Stimulated activated naive CD8-positive, alpha-beta T cell treated with anti-CD3 and anti-CD28 coated beads, Interleukin-15, Interleukin-2, amounts not matched to agents 100 U/mL and 50 U/mL, for 24 hours (primary cell): ENCODE measurements around the gene NKD1.

Source experiments
- ATAC-seq: fragments of 150-1000 bp; cut with Tn5 transposase; one replicate; pipeline ENCODE4 v1.10.0; 2021
- DNase-seq: peaks from one replicate; pipeline ENCODE4 v3.0.0; 2021

Gene NKD1

DNA sequence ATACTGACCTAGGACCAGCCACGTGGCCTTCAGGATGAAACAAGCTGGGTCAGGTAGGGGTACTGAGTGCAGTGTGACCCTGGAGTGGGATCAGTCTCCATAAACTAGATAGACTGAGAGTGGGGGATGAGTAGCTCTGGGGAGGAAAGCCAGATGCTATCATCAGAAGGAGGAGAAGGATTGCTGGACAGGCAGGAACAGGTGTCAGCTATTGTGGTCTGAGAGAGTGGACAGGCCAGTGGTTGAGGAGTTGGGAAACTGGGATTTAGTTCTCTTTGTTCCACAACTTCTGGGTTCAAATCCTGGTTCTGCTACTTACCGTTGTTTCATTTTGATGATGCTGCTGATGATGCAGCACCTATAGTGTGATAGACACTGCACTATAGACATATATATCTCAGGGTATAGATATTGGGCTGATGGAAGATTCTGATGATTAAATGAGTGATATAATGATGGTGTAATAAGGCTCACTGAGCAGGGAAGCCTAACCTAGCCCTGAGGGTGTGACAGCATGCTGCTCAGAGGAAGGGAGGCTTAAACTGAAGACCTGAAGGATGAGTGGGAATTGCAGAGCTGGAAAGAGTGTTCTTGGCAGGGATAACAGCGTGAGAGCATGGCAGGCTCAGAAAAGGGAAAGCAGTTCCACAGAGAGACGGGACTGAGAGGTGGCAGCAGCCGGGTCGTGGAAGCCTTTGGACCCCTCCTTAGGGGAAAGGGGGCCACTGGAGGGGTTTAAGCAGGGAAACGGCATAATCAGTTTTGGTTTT, 66.9 kb downstream of the NKD1 start:
- ATAC-seq (no peak), DNase-seq (no peak)

DNA sequence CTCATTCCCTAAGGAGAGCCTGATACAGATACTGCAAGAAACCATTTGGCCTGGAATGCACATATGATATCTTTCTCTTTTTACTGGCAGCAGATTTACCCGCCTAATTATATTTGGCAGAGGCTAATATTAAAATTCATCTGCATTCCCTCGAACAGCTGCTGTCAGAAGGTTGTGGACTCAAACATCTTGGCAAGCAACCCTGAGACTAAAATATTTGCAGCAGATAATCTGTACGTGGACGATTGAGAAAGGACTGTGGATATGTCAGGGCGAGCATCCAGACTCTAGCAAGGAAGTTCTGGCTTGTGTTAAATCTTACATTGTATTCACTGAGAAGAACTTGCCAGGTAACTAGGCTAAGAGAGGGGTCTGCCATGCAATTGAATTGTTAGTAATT, 67.7 kb downstream of the NKD1 start:
- no peak for DNase-seq
- no peak for ATAC-seq

DNA sequence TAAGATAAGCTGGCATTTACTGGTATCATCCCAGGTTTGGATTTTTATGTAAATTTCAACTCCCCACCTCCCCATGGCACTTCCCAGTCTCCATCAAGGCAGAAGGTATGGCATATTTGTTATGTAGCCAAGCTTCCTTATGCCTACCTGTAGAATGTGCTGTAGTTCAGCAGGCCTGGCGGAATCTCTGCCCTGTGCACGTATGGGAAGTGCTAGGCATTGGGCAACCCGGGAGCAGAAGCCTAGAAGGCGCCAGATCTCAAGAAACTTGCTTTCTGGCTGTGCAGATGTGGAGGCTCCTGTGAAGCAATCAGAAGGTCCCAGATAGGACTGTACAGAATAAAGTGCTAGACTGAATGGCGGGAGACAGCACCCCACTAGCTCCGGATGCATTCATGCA, 68.2 kb downstream of the NKD1 start:
- DNase-seq: no peak
- ATAC-seq: no peak

DNA sequence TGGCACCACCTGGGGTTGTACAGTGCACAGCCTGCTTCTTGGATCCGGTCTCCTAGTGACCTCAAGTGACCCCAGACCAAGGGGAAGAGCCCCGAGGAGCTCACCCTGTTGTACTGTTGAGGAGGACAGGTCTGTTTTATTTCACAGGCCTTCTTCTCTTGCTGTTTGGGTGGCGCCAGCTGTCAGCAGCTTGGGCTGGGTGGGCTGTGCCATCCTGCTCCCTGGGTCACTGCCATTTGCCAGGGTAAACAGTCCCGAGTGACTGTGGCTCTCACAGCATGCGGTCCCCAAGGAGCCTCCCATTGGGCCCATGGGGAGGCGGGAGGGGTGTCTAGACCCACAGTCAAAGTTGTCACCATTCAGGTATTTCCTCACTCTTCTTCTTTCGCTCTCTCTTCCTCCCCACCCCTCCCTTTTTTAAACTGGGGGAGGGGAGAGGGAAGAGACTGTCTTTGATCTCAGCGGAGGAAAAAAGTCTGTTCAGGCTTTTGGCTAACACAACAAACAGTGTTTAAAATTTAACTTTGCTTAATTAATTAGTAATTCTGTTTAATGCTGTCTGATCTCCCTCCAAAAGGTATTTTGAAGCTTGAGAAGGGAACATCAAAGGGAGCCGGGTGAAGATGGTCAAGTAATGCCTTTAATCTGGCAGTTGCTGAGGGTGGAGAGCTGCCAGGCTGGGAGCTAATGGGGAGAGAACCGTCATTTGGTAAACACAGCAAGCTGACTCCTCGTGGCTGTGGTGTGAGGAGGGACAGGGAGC, 68.9 kb downstream of the NKD1 start:
- no peak for ATAC-seq
- DNase-seq: no peak

DNA sequence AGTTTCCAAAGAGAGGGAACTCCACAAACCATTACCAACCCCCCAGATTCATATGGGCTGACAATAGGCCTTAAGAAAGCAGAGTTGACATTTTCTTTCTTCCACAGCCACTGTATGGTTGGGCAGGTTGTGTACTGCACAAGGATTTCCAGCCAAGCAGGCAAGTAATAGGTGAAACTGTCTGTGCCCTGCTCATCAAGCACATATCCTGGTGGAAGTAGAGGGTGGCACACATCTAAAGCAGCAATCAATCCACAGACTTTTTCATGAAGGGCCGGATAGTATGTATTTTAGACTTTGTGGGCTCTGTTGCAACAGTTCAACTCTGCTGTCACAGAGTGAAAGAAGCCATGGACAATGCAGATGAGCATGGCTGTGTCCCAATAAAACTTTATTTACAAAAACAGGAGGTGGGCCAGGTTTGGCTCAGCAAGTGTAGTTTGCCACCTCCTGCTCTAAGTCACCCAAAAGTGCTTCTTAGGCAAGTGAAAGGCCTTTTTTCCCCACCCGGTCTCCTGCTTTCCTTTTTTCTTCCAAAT, 69.5 kb downstream of the NKD1 start:
- DNase-seq (no peak), ATAC-seq (no peak)

DNA sequence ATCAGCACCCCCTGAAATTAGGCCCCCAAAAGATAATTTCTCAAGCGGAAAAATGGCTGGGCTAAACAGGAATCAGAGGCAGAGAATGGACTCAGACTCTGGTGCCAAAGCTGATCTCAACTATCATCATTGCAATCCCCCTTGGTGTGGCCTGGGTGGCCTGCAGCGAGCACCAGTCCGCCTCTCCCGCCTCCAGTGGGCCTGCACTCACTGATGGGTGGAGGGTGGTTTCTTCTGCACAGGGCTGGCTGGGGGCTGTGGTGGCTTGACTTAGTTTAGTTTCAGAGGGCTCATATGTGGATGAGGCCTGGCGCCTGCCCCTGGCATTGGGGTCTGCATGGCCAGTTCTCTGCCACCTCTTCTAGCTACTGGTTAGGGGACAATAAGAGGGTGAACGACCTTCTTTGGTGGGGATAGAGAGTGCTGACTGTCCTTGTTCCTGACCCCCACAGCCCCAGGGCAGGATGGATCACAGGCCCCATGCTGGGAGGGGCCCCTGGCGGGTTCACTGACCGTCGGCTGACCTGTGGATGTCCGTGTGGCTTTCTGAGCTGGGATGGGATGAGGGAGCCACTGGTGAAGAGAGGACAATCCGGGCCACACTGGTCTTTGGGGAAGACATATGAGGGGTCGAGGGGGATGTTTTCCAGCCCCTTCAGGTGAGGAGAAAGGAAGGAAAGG, 70.2 kb downstream of the NKD1 start:
- peak; percentile 16 for ATAC-seq
- DNase-seq: no peak

DNA sequence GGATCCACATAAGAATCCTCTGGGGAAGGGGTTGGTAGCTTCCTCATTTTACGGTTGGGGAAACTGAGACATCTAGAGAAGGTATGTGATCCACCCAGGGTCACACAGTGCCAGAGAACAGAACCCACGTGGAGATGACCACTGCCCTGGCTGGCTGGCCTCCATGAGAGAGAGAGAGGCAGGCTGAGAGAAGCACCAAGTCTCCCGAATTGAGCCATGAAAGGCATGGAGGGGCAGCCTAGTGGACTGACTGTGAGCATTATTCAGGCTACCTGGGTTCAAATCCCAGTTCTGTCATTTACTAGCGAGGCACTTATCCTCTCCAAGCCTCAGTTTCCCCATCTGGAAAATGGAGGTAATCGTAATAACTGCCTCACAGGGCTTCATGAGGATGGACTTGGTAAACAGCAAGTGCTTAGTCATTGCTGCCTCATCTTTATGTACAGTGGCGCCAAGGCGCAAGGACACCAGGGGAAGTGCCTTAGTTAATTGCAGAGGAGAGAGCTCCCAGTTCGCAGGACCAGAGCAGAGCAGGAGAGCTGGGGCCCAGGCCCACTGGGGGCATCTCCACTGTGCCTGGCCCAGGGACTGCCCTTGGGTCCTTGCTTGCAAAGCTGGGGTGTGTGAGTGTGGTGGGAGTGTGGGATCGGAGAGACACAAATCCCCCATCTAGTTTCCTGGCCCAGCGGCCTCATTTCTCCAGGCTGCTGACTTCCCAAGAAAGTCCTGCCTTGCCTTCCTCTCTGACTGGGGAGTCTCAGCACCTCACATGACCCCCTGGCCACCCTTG, 71.7 kb downstream of the NKD1 start:
- no peak for DNase-seq

DNA sequence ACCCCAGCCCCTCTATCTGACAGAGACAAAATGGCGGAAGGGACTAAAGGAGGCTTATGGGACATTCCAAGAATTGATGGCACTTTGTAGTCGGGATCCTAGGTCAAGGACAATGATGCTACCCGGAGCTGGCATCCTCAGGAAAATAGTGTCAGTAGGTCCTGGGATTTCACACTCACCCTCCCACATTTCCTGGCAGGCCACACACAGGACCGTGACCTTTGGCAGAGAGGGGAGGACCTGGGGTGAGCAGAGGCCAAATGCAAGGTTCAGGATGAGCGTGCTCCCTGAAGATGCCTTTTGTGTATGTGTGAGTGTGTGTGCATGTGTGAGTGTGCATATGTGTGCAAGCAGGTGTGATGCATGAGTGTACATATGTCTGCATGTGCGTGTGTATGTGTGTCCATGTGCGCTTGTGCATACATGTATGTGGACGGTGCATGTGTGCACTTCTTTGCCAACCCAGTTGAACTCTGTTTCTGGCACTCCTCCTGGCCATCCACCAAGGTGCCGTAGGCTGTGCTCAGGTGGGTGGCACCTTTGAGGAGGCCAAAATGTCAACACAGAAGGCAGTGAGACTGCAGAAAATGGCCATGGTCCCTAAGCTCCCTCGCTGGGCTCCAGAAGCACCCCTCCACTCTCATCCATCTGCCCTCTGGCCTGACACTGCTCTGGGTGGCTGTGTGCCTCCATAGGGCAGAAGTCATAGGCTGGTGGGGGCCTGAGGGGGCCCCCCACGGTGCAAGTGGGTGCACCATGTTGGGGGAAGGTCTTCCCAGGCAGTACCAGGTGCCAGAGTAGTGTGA, 72.7 kb downstream of the NKD1 start:
- DNase-seq (no peak), ATAC-seq (no peak)

More for the DNA sequence above, 71.7 kb downstream of the NKD1 start:
- no peak for ATAC-seq

GRCh38 chr16:50621452-50621792, 73.2 kb downstream of the NKD1 start:
- ATAC-seq: no peak

DNA sequence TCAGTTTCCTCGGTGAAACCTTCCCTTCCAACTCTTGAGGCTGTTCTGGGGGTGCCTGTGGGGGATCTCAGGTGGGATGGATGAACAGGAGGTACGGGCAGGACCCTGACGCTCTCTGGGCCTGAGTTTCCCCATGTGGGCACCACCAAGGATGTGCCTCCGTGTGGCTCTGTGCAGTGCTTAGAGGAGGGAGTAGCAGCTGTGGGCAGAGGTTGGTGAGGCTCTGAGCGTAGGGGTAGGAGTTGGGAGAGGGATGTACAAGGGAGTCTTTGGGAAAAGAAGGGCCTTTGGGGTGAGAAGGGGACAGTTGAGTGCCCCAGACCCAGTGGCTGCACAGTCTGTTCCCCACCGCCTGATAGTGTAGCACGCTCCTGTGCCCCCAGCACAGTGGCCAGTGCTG, 73.8 kb downstream of the NKD1 start:
- ATAC-seq (no peak), DNase-seq (no peak)

More at GRCh38 chr16:50621452-50621792, 73.2 kb downstream of the NKD1 start:
- DNase-seq: no peak

GRCh38 chr16:50622643-50623369, 74.6 kb downstream of the NKD1 start:
- no peak for ATAC-seq

DNA sequence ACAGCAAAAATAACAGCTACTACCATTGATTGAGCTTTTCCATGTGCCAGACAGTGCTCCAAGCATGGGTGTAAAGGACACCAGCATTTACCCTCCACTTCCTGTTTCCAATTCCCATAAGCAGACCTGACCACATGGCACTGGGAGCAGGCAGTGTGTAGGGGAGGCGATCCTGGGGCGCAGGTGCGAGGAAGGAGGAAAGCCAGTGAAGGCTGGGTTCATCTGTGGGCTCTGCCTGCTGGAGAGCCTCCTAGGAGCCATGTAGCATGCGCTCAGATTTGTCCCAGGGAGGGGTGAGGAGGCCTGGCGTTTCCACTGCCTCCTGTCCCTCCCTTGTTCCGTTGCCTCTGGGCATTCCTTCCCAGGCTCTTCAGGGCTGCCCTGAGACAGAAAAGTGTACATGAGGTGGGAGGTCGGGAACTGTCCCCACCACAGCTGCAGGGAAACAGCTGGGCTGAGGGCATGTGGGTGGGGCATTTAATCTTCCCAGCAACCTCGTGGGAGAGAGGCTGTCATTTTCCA, 76.3 kb downstream of the NKD1 start:
- DNase-seq: no peak
- ATAC-seq: no peak

More at GRCh38 chr16:50622643-50623369, 74.6 kb downstream of the NKD1 start:
- no peak for DNase-seq

GRCh38 chr16:50625374-50625773, 77.2 kb downstream of the NKD1 start:
- ATAC-seq: no peak
- no peak for DNase-seq

DNA sequence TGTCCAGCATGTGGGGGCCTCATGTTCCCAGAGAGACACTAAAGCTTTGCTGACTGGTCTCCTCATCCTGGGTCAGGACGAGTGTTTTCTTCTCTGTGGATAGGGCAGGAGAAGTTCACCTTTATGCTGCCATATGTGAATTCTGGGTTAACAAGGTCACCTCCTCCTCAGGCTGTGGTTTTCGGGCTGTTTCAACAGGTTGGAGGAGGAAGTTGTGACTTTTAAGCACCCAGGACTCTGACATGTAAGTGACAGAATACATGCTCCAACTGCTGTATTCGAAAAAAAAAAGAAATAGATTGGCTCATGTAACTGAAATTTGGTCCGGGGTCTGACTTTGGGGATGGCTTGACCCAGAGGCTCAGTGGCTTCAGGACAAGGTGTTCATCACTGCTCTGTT, 78.7 kb downstream of the NKD1 start:
- no peak for ATAC-seq
- no peak for DNase-seq

DNA sequence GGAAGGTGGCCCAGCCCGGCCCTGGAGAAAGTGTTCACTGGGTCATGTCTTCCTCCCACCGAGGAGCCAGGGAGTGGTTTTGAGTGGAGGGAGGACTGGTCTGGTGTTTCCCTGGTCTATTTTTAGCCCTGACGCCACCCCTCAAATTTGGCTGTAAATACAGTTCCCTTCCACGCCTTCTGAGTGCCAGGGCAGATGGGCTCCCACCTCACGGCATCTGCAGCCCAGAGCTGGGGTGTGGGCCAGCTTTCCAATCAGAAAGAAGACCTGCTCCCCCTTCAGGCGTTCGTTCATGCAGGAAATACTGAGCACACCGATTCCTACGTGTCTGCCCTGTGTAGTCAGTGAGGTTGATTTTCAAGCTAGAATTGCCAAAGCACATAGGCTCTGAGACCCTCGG, 79.2 kb downstream of the NKD1 start:
- ATAC-seq (peak; percentile 62), DNase-seq (peak; percentile 48)

- DNase-seq (no peak), ATAC-seq (no peak)
Measured at GRCh38 chr16:50628156-50628802, 80.1 kb downstream of the NKD1 start.

GRCh38 chr16:50629334-50629733, 81.1 kb downstream of the NKD1 start:
- DNase-seq (no peak), ATAC-seq (no peak)

DNA sequence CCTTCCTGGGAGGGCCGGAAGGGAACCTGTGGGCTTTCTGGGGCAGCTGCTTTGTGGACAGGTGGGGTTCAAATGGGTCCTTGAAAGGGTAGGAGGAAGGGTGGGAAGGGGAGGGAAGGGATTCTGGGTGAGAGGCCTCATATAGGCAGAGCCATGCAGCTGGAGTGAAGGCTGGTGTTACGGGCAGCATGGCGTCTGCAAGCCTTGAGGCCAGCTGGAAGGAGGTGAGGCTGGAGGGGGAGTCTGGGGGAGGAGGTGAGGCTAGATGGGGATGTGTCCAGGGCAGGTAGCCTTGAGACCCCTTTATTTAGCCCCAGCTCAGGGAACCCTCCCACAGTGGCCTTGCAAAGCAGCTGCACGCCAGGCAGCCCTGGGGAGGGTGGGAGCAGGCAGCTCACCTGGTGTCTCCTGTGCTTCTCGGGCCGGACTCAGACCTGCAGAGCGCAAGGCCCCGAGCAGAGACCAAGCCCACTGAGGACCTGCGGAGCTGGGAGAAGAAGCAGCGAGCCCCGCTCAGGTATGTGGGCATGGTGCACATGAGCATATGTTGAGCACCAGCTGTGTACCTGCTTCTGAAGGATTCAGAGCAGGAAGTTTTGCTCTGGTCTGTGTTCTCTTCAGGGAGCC, 82.3 kb downstream of the NKD1 start:
- DNase-seq: no peak
- no peak for ATAC-seq
